Transverse colon (tissue), 4 donors: ENCODE results near the gene CDH11.

Source experiments
- EP300 ChIP-seq: sonication (generic); formaldehyde crosslinking; IDR thresholded peaks from one replicate; pipeline ENCODE4 v1.6.1; 2017; ENCODE audit warnings: antibody characterized with exemption, low read depth
- POLR2A ChIP-seq: fragments of 450-650 bp; IDR thresholded peaks from one replicate; pipeline ENCODE4 v1.6.1; 2016; ENCODE audit warnings: antibody characterized with exemption, mild to moderate bottlenecking, moderate library complexity
- POLR2AphosphoS5 ChIP-seq, 3 donors: sonication (generic); formaldehyde crosslinking; IDR thresholded peaks; one replicate each; pipeline ENCODE4 v1.6.1; 2016; ENCODE audit warnings: antibody characterized with exemption in 3 of 3
- TF ChIP-seq, protein P1 (sequence below), 5 experiments: fragments of 200-600 bp in 3 of 5; fragments of 450-650 bp in 2 of 5; sonication (generic) in 3 of 5; IDR thresholded peaks; 1 replicate in 2 of 5; 2 replicates in 3 of 5; pipeline ENCODE4 v1.5.1; 2016 to 2017; ENCODE audit warnings: antibody characterized with exemption in 5 of 5, inconsistent platforms in 3 of 5, mild to moderate bottlenecking in 2 of 5, moderate library complexity in 1 of 5

DNA sequence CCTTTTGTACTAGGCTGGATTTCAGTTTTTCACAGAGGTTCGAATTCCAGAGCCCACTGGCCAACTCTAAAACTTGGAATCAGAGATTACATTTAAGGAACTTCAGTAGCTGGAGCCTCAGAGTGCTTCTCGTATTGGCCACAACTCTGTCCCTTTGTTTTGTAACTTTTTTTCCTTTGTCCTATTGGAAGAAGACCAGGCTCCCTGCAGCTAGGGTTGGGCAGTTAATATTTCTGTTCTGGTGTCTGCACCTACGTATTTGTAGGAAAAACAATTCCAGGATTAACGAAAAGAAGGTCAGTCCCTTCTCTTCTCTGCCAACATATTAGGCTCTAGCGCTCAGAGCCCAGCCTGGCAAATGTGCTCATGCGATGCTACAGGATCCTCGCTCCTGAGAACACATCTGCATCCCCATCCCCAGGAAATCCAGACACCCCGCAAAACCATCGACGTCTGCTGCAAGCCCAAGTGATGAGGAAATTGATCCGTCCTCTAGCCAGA lies 1.9 kb downstream of the CDH11 start:
- TF ChIP-seq, protein P1, sequence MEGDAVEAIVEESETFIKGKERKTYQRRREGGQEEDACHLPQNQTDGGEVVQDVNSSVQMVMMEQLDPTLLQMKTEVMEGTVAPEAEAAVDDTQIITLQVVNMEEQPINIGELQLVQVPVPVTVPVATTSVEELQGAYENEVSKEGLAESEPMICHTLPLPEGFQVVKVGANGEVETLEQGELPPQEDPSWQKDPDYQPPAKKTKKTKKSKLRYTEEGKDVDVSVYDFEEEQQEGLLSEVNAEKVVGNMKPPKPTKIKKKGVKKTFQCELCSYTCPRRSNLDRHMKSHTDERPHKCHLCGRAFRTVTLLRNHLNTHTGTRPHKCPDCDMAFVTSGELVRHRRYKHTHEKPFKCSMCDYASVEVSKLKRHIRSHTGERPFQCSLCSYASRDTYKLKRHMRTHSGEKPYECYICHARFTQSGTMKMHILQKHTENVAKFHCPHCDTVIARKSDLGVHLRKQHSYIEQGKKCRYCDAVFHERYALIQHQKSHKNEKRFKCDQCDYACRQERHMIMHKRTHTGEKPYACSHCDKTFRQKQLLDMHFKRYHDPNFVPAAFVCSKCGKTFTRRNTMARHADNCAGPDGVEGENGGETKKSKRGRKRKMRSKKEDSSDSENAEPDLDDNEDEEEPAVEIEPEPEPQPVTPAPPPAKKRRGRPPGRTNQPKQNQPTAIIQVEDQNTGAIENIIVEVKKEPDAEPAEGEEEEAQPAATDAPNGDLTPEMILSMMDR (IDR thresholded peaks at IDR 0.05), result no peak
- TF ChIP-seq EP300 (no peak), POLR2AphosphoS5 (IDR thresholded peaks at IDR 0.05) (peak in 1 of 3 donors; percentile 11), POLR2A (no peak)
